ENCODE measurements around the gene AFG3L2.

AFG3L2 gene

DNA sequence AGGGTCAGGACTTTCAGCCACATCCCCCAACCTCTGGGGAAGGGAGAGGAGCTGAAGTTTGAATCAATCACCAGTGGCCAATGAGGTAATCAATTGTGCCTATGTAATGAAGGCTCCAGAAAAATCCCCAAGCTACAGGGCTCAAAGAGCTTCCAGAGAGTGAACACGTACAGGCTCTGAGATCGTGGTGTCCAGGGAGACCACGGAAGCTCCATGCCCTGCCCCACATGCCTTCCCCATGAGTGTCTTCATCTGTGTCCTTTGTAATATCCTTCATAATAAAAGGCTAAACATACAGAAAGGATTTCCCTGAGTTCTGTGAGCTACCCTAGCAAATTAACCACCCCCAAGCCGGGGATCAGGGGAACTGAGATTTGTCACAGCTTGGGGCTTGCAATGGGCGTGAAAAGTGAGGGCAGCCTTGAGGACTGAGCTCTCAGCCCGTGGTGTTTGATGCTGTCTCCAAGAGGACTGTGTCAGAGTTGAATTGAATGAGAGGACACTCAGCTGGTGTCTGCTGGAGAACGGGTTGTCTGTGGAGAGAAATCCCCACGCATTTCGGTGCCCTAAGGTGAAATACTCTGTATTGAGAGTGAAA lies 94.5 kb downstream of the AFG3L2 start:
- TF ChIP-seq ZNF274 (IDR thresholded peaks at IDR 0.05; ENCODE audit: low read depth, low read length): no peak
- H3K4me3 ChIP-seq (ENCODE audit: low read length): no peak overlapping the region

DNA sequence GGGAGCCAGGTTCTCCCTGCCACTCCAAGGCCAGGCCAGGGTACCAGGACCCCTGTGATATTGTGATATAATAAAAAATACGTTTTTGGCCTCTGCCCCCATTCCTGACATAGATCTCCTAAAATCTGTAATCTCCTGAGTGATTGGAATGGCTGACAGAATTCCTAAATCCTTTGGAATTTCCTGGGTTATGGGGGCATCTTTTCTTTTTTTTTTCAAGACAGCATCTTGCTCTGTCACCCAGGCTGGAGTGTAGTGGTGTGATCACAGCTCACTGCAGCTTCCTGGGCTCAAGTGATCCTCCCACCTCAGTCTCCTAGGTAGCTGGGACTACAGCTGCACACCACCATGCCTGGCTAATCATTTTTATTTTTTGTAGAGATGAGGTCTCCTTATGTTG lies 95.2 kb downstream of the AFG3L2 start:
- no peak for TF ChIP-seq ZNF274 (IDR thresholded peaks at IDR 0.05; ENCODE audit: low read depth, low read length)
- no peak overlapping the region for H3K4me3 ChIP-seq (ENCODE audit: low read length)

DNA sequence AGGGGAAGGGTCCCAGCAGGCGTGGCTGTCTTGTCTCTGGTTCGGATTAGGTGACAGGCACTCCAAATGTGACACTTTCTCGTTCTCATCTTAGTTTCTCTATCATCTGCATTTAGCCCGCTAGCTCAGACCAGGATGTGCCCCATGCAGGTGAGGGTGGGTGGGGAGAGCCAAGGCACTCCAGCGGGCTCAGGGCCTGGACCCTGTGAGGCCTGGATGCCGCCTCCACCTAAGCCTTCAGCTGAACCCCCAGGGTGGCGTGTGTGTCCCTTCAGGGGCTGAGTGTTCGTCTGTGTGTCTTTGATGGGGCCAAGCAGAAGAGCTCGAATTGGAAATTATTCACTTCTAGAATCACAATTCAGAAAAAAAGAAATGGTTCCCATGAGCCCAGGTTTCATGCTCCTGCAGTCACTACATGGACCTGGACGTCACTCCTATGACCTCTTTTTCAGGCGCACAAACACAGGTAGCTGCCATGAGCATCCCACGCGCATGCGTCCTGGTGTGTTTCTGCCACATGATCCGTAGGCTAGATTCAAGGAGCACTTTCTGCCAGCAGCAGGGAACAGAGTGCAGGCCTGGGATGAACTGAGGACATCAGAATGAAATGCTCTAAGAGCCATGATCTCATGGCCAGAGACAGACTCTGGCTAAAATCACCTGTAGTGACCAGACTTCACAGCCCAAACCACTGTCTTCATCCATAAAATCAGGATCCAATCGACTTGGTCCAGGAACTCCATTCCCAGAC lies 97.1 kb downstream of the AFG3L2 start:
- TF ChIP-seq ZNF274 (IDR thresholded peaks at IDR 0.05; ENCODE audit: low read depth, low read length): no peak
- H3K4me3 ChIP-seq (ENCODE audit: low read length): no peak overlapping the region

Data from GM08714 (cell line).